Measurements from ENCODE around the gene SPATA12. TPM values are rescaled to one million over a fixed set of nuclear protein-coding genes. Genes with fewer than 3 reads are reported as not detected.
A peak's percentile ranks its signal among the peaks of the same experiment; 100 is the strongest.

Gene SPATA12
- total RNA-seq, 1 donor from 2014 or later = 0.15 TPM

DNA sequence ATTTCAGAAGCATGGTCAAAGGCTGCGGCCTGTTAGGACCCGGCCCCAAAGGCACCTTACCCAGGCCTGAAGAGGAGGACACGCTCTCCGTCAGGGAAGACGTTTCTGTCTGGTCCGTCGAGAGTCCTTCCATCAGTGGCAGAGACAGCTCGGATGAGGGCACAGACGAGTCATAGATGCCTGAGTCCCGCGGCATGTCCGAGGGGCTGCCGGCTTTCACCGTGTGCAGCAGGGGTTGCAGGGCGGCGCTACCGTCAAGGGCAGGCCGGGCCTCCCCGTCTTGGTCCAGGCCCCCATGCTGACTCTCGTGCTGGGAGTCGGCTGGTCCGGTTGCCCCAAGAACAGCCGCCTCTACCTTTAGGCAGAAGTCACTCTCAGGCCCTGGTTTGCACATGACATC lies 37.1 kb downstream of the SPATA12 start:
- Mint-ChIP-seq H3K4me1 (ENCODE audit: unreplicated experiment) (no peaks in the 10 kb centered on the region), H3K27ac (ENCODE audit: unreplicated experiment) (no peak overlapping the region), H3K9me3 (ENCODE audit: unreplicated experiment) (no peaks in the 10 kb centered on the region), H3K27me3 (ENCODE audit: unreplicated experiment) (no peaks in the 10 kb centered on the region), H3K36me3 (ENCODE audit: low read depth, unreplicated experiment) (peaks cover 11% of the 10 kb centered on the region), H3K4me3 (ENCODE audit: unreplicated experiment) (no peak overlapping the region)
- TF ChIP-seq, protein P1, sequence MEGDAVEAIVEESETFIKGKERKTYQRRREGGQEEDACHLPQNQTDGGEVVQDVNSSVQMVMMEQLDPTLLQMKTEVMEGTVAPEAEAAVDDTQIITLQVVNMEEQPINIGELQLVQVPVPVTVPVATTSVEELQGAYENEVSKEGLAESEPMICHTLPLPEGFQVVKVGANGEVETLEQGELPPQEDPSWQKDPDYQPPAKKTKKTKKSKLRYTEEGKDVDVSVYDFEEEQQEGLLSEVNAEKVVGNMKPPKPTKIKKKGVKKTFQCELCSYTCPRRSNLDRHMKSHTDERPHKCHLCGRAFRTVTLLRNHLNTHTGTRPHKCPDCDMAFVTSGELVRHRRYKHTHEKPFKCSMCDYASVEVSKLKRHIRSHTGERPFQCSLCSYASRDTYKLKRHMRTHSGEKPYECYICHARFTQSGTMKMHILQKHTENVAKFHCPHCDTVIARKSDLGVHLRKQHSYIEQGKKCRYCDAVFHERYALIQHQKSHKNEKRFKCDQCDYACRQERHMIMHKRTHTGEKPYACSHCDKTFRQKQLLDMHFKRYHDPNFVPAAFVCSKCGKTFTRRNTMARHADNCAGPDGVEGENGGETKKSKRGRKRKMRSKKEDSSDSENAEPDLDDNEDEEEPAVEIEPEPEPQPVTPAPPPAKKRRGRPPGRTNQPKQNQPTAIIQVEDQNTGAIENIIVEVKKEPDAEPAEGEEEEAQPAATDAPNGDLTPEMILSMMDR (IDR thresholded peaks at IDR 0.05; ENCODE audit: unreplicated experiment) = no peak
- no peak for DNase-seq (ENCODE audit: low spot score)

DNA sequence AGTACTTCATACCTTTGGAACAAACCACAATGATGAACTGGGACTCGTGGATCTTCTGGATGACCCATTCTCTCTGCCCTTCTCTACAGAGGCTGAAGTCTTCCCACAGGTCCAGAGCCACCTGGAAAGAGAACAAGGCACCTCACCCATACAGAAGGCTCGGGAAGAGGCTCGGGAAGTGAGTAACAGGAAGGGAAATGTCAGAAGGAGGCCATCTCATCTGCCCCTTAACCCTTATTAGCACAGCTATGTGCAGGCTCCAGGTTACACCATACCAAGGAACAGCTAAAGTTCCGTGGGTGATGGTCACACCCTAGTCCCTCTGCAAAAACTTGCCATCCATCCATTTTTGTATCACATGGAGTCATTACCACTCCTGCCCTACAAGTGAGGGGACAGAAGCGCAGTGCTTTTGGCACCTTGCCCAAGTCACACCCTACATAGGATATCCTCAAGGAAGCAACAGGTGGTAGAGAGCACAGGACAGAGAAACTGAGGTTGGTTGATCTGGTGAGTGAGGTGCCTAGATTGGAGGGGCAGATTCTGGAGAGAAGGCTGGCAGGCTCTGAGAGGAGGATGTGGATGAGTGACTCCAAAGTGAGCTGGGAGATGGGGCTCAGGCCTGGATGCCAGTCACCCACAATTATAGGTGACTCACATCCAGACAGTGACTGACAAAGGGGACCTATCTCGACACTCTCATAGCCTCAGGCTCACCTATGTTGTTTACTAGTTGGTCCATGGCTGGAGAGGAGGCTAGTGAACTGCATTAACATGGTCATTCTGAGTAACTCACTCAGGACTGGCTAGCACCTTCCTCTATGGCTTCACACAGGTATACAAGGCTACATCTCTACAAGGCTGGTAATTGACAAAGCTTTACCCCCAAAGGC lies 38.2 kb downstream of the SPATA12 start:
- TF ChIP-seq, protein P1 (IDR thresholded peaks at IDR 0.05; ENCODE audit: unreplicated experiment) = no peak
- H3K9me3 Mint-ChIP-seq (ENCODE audit: unreplicated experiment) = no peaks in the 10 kb centered on the region
- no peak overlapping the region for H3K27ac Mint-ChIP-seq (ENCODE audit: unreplicated experiment)
- H3K4me3 Mint-ChIP-seq (ENCODE audit: unreplicated experiment) = no peak overlapping the region
- no peaks in the 10 kb centered on the region for H3K27me3 Mint-ChIP-seq (ENCODE audit: unreplicated experiment)
- DNase-seq (ENCODE audit: low spot score) = no peak
- no peaks in the 10 kb centered on the region for H3K4me1 Mint-ChIP-seq (ENCODE audit: unreplicated experiment)
- peaks cover 18% of the 10 kb centered on the region for H3K36me3 Mint-ChIP-seq (ENCODE audit: low read depth, unreplicated experiment)

DNA sequence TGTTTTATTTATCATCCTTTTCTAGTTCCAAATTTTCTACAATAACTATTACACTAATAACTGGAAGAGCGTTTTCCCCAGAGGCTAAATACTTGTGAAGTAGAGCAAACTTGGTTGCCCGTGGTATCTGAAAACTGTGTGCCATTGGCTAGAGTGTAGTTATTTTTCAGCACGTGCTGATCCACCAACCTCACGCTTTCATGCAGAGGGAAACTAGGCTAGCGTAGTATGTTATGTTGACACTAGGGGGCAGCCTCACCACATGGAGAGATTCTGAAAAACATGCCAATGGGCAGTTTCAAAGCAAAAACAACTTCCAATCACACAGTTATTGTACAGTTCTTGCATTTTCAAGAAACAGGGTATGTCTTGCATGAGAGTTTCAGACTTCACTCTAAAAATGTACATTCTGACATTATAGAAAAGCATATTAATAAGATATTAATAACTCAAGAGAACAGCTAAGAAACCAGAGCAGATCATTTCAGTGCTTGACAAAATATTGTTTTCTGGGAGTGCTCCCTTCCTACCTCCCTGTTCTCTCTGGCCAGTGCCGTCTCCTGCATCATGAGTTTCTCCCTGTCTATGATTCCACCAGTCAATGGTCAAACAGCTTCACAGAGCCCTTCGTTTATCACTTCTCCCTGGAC lies 39.7 kb downstream of the SPATA12 start:
- H3K27me3 Mint-ChIP-seq (ENCODE audit: unreplicated experiment) = no peaks in the 10 kb centered on the region
- no peaks in the 10 kb centered on the region for H3K9me3 Mint-ChIP-seq (ENCODE audit: unreplicated experiment)
- H3K27ac Mint-ChIP-seq (ENCODE audit: unreplicated experiment) = no peak overlapping the region
- TF ChIP-seq, protein P1 (IDR thresholded peaks at IDR 0.05; ENCODE audit: unreplicated experiment) = peak; percentile 90
- H3K36me3 Mint-ChIP-seq (ENCODE audit: low read depth, unreplicated experiment) = peaks cover 18% of the 10 kb centered on the region
- no peak overlapping the region for H3K4me3 Mint-ChIP-seq (ENCODE audit: unreplicated experiment)
- peak; percentile 82 for DNase-seq (ENCODE audit: low spot score)
- no peaks in the 10 kb centered on the region for H3K4me1 Mint-ChIP-seq (ENCODE audit: unreplicated experiment)

DNA sequence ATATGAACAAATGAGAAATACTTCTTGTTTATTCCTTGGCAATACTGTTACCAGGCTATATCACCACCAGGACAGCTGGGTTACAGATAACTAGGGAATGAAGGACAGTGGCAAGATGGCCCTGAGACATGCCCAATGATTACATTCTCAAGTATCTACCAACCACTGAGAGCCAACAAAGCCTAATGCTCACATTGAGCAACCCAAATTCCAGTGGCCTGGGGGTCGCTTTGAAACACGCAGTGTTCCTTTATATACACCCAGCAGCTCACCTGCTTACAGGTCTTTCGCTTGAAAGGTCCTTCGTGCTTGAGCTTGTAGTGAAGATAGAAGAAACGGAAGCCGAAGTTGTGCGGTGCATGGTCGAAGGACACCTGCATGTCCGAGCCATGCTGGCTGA lies 45.1 kb downstream of the SPATA12 start:
- Mint-ChIP-seq H3K36me3 (ENCODE audit: low read depth, unreplicated experiment) (peaks cover 8% of the 10 kb centered on the region), H3K27me3 (ENCODE audit: unreplicated experiment) (peaks cover 2% of the 10 kb centered on the region)

More for the DNA sequence above, 45.1 kb downstream of the SPATA12 start:
- DNase-seq (ENCODE audit: low spot score) = no peak
- Mint-ChIP-seq H3K4me3 (ENCODE audit: unreplicated experiment) (no peak overlapping the region), H3K27ac (ENCODE audit: unreplicated experiment) (no peak overlapping the region), H3K9me3 (ENCODE audit: unreplicated experiment) (no peaks in the 10 kb centered on the region), H3K4me1 (ENCODE audit: unreplicated experiment) (no peaks in the 10 kb centered on the region)
- TF ChIP-seq, protein P1 (IDR thresholded peaks at IDR 0.05; ENCODE audit: unreplicated experiment) = no peak
